Hypothalamus (tissue), 51 donors: Measurements from ENCODE around the gene STUM.
"Not testable (repeated sequence)": the region's sequence is repeated elsewhere in the genome, so short reads cannot be mapped to it uniquely, and the experiment has no call there.

ENCODE experiments used
- DNase-seq, 51 donors: peaks; one replicate each; lab custom pipeline; 2025; lab: John Stamatoyannopoulos, UW

The STUM gene

GRCh38 chr1:226548256-226549093, at the start of gene STUM:
STUM (plus strand) TSS chr1:226548764; CDS start chr1:226548905, 141 bp downstream.
- peak in 15 of 51 donors; percentile 11 to 62 (median 42) for DNase-seq

GRCh38 chr1:226499699-226500098, 48.9 kb upstream of the STUM start:
- DNase-seq: not testable (repeated sequence)

GRCh38 chr1:226506021-226506420, 42.5 kb upstream of the STUM start:
- no peak for DNase-seq

- DNase-seq: no peak
Observed at GRCh38 chr1:226506921-226507320, 41.6 kb upstream of the STUM start.

GRCh38 chr1:226510453-226510852, 38.1 kb upstream of the STUM start:
- no peak for DNase-seq

GRCh38 chr1:226511296-226511695, 37.3 kb upstream of the STUM start:
- no peak for DNase-seq

- no peak for DNase-seq
Observed at GRCh38 chr1:226512076-226512728, 36.4 kb upstream of the STUM start.

- DNase-seq: no peak
Observed at GRCh38 chr1:226518375-226518774, 30.2 kb upstream of the STUM start.

- no peak for DNase-seq
Observed at GRCh38 chr1:226519135-226519534, 29.4 kb upstream of the STUM start.

- DNase-seq: peak in 1 of 51 donors; percentile 3
Observed at GRCh38 chr1:226519716-226520598, 28.6 kb upstream of the STUM start.

- DNase-seq: no peak
Observed at GRCh38 chr1:226520640-226521355, 27.8 kb upstream of the STUM start.

- no peak for DNase-seq
Observed at GRCh38 chr1:226523646-226524406, 24.7 kb upstream of the STUM start.

- DNase-seq: no peak
Observed at GRCh38 chr1:226524547-226524946, 24.0 kb upstream of the STUM start.

GRCh38 chr1:226525750-226526149, 22.8 kb upstream of the STUM start:
- no peak for DNase-seq

GRCh38 chr1:226526801-226527595, 21.6 kb upstream of the STUM start:
- no peak for DNase-seq

- no peak for DNase-seq
Observed at GRCh38 chr1:226529891-226530290, 18.7 kb upstream of the STUM start.

- DNase-seq: peak in 1 of 51 donors; percentile 35
Observed at GRCh38 chr1:226530591-226530990, 18.0 kb upstream of the STUM start.

- no peak for DNase-seq
Observed at GRCh38 chr1:226531360-226532093, 17.0 kb upstream of the STUM start.
